AG04450 (cell line): Measurements from ENCODE around the gene FLNB. TPM values are rescaled to one million over a fixed set of nuclear protein-coding genes. Genes with fewer than 3 reads are reported as not detected.

Experiments
- CTCF ChIA-PET: fragments of 300-600, 350-600 bp; formaldehyde crosslinking; extraction: SDS; loops from one replicate; lab custom pipeline; 2022; ENCODE audit warnings: antibody characterized with exemption, inconsistent platforms; lab: Charles Lee
- POLR2A ChIA-PET: fragments of 350-600 bp; formaldehyde crosslinking; extraction: SDS; loops from one replicate; lab custom pipeline; 2021; ENCODE audit warnings: antibody characterized with exemption, inconsistent platforms; lab: Yijun Ruan, JAX
- DNase-seq: peaks from one replicate; pipeline ENCODE4 v3.0.0-alpha.2; 2011; ENCODE audit warnings: low read depth, low spot score
- H3K27ac ChIP-seq: one replicate; pipeline ENCODE4 v1.5.1; 2012; ENCODE audit warnings: low read depth, low read length, control low read depth
- H3K27me3 ChIP-seq: one replicate; pipeline ENCODE4 v1.6.0; 2012; ENCODE audit warnings: low read length; ENCODE audit not compliant: control insufficient read depth, insufficient read depth
- H3K4me3 ChIP-seq: 2 replicates; pipeline ENCODE4 v1.5.1; 2011; ENCODE audit warnings: mild to moderate bottlenecking, low read depth, low read length, control low read depth
- H3K9me3 ChIP-seq: 2 replicates; pipeline ENCODE4 v1.5.1; 2012; ENCODE audit warnings: low read length; ENCODE audit not compliant: control insufficient read depth, insufficient read depth
- polyA plus RNA-seq: library from polyadenylated mRNA; depleted of rRNA; stranded (reverse); fragments of >200 nt; gene quantifications from 2 replicates; pipeline ENCODE4 v1.2.3, GENCODE V29; 2011
- TF ChIP-seq, protein P1 (sequence below): IDR thresholded peaks from 2 replicates; pipeline ENCODE4 v1.5.1; 2011; ENCODE audit warnings: low read depth, low read length, control low read depth, inconsistent platforms

Gene FLNB
- polyA plus RNA-seq, 1 experiment: 89.6 TPM

GRCh38 chr3:57980416-57980815, 27.8 kb upstream of the FLNB start:
- Histone ChIP-seq H3K4me3 (no peak overlapping the region), H3K27ac (no peak overlapping the region), H3K27me3 (no peaks in the 10 kb centered on the region), H3K9me3 (no peaks in the 10 kb centered on the region)
- CTCF ChIA-PET: no interaction called here
- TF ChIP-seq, protein P1, sequence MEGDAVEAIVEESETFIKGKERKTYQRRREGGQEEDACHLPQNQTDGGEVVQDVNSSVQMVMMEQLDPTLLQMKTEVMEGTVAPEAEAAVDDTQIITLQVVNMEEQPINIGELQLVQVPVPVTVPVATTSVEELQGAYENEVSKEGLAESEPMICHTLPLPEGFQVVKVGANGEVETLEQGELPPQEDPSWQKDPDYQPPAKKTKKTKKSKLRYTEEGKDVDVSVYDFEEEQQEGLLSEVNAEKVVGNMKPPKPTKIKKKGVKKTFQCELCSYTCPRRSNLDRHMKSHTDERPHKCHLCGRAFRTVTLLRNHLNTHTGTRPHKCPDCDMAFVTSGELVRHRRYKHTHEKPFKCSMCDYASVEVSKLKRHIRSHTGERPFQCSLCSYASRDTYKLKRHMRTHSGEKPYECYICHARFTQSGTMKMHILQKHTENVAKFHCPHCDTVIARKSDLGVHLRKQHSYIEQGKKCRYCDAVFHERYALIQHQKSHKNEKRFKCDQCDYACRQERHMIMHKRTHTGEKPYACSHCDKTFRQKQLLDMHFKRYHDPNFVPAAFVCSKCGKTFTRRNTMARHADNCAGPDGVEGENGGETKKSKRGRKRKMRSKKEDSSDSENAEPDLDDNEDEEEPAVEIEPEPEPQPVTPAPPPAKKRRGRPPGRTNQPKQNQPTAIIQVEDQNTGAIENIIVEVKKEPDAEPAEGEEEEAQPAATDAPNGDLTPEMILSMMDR: no peak
- DNase-seq: no peak
- POLR2A ChIA-PET: no interaction called here

- POLR2A ChIA-PET: interaction anchor here (0.7 kb wide), 1 partner anchor 129 kb away, joined by 6 read pairs; no protein-coding TSS in a partner anchor
- Histone ChIP-seq H3K4me3 (no peak overlapping the region), H3K9me3 (no peaks in the 10 kb centered on the region), H3K27me3 (no peaks in the 10 kb centered on the region), H3K27ac (no peak overlapping the region)
- TF ChIP-seq, protein P1: no peak
- CTCF ChIA-PET: interaction anchor here (0.8 kb wide), 1 partner anchor 25 kb away, joined by 3 read pairs; no protein-coding TSS in a partner anchor
- DNase-seq: no peak
Measured at GRCh38 chr3:57981483-57982087, 26.6 kb upstream of the FLNB start.

- DNase-seq: no peak
- ChIA-PET CTCF (no interaction called here), POLR2A (interaction anchor here (0.6 kb wide), 1 partner anchor 17 kb away, joined by 3 read pairs; no protein-coding TSS in a partner anchor)
- TF ChIP-seq, protein P1: no peak
- H3K9me3 ChIP-seq: no peaks in the 10 kb centered on the region
- H3K27me3 ChIP-seq: no peaks in the 10 kb centered on the region
- no peak overlapping the region for H3K4me3 ChIP-seq
- no peak overlapping the region for H3K27ac ChIP-seq
Measured at GRCh38 chr3:57982561-57983243, 25.5 kb upstream of the FLNB start.

- Histone ChIP-seq H3K27ac (peak overlapping the region; percentile 82), H3K27me3 (no peaks in the 10 kb centered on the region), H3K4me3 (no peak overlapping the region), H3K9me3 (no peaks in the 10 kb centered on the region)
- ChIA-PET POLR2A (interaction anchor here (0.6 kb wide), 1 partner anchor 90 kb away, joined by 3 read pairs; no protein-coding TSS in a partner anchor), CTCF (no interaction called here)
- peak; percentile 66 for DNase-seq
- TF ChIP-seq, protein P1: no peak
Measured at GRCh38 chr3:57983734-57984518, 24.3 kb upstream of the FLNB start.
